GM12878 (cell line): ENCODE data around the gene FBXO42. TPM values are rescaled to one million over a fixed set of nuclear protein-coding genes. Genes with fewer than 3 reads are reported as not detected.
A peak's percentile ranks its signal among the peaks of the same experiment; 100 is the strongest.

ENCODE experiments used
- ATAC-seq: fragments of 200-7000 bp; cut with Tn5 transposase; 3 replicates; pipeline ENCODE4 v1.9.1; 2020; ENCODE audit warnings: mild to moderate bottlenecking, moderate library complexity
- BruUV-seq: library from RNA; stranded (reverse); fragments of 400-500 nt; replicated peaks from 2 replicates; lab custom pipeline; 2021; lab: Mats Ljungman, UMichigan
- CTCF ChIA-PET: fragments of 300-600 bp; sonication (Branson Sonifier 250); formaldehyde crosslinking; extraction: SDS; loops from one replicate; lab custom pipeline; 2021; ENCODE audit warnings: inconsistent platforms; lab: Yijun Ruan, JAX
- POLR2A ChIA-PET: fragments of 350-600 bp; formaldehyde crosslinking; extraction: SDS; loops from one replicate; lab custom pipeline; 2021; ENCODE audit warnings: inconsistent platforms; lab: Charles Lee
- RAD21 ChIA-PET: fragments of 300-600 bp; sonication (Branson Sonifier 250); formaldehyde crosslinking; loops from one replicate; lab custom pipeline; 2023; ENCODE audit warnings: antibody characterized with exemption; ENCODE audit not compliant: unreplicated experiment; lab: Charles Lee
- SMC1A ChIA-PET: fragments of 300-600 bp; sonication (Branson Sonifier 250); formaldehyde crosslinking; loops from one replicate; lab custom pipeline; 2023; ENCODE audit not compliant: unreplicated experiment, uncharacterized antibody; lab: Charles Lee
- DNase-seq: peaks from one replicate; pipeline ENCODE4 v3.0.0-alpha.2; 2011; ENCODE audit warnings: low read depth, low spot score
- FAIRE-seq: peaks from 3 replicates; lab custom pipeline; 2011; peaks lifted over from hg19 to GRCh38; lab: Jason Lieb, UNC
- H2AFZ ChIP-seq: 2 replicates; pipeline ENCODE4 v1.6.0; 2011; ENCODE audit warnings: low read depth, low read length, control low read depth; ENCODE audit not compliant: control insufficient read depth
- H3K27ac ChIP-seq: 2 replicates; pipeline ENCODE4 v1.5.1; 2011; ENCODE audit warnings: control low read depth; ENCODE audit not compliant: control insufficient read depth, insufficient read depth
- H3K27me3 ChIP-seq, 2 experiments: replicated peaks in 1 of 2; 2 replicates each; pipeline versions ENCODE4 v1.6.0 to v1.6.1; 2011; ENCODE audit warnings: low read length in 1 of 2; ENCODE audit not compliant: control insufficient read depth in 2 of 2, insufficient read depth in 2 of 2
- H3K36me3 ChIP-seq, 2 experiments: 2 replicates each; pipeline ENCODE4 v1.5.1; 2011; ENCODE audit warnings: low read length in 1 of 2; ENCODE audit not compliant: control insufficient read depth in 2 of 2, insufficient read depth in 2 of 2
- H3K4me1 ChIP-seq: 2 replicates; pipeline ENCODE4 v1.6.1; 2011; ENCODE audit warnings: mild to moderate bottlenecking, low read length, moderate library complexity, mixed read lengths; ENCODE audit not compliant: control insufficient read depth, insufficient read depth
- H3K4me2 ChIP-seq: 2 replicates; pipeline ENCODE4 v1.6.0; 2011; ENCODE audit warnings: control low read depth; ENCODE audit not compliant: control insufficient read depth, insufficient read depth
- H3K4me3 ChIP-seq: fragments of 200-600 bp; sonication (generic); 2 replicates; pipeline ENCODE4 v1.5.1; 2016
- H3K79me2 ChIP-seq: 2 replicates; pipeline ENCODE4 v1.6.0; 2011; ENCODE audit warnings: low read length; ENCODE audit not compliant: control insufficient read depth, insufficient read depth
- H3K9ac ChIP-seq: 2 replicates; pipeline ENCODE4 v1.8.0; 2011; ENCODE audit warnings: low read length, control low read depth, mixed read lengths; ENCODE audit not compliant: control insufficient read depth, insufficient read depth
- H3K9me3 ChIP-seq: replicated peaks from 3 replicates; pipeline ENCODE4 v1.5.1; 2011; ENCODE audit warnings: mild to moderate bottlenecking, low read length; ENCODE audit not compliant: control insufficient read depth, insufficient read depth
- H4K20me1 ChIP-seq: 2 replicates; pipeline ENCODE4 v1.6.0; 2011; ENCODE audit not compliant: control insufficient read depth, insufficient read depth
- BMI1 ChIP-seq: fragments of 450-650 bp; IDR thresholded peaks from 2 replicates; pipeline ENCODE4 v1.6.1; 2016; ENCODE audit warnings: mild to moderate bottlenecking, moderate library complexity, borderline replicate concordance
- SIX5 ChIP-seq: IDR thresholded peaks from 2 replicates; pipeline ENCODE4 v1.6.1; 2011; ENCODE audit warnings: mild to moderate bottlenecking, low read depth, low read length, moderate library complexity; ENCODE audit not compliant: severe bottlenecking
- SP1 ChIP-seq: IDR thresholded peaks from one replicate; pipeline ENCODE4 v1.6.1; 2011; ENCODE audit warnings: low read depth, low read length
- TBL1XR1 ChIP-seq: IDR thresholded peaks from 2 replicates; pipeline ENCODE4 v1.6.1; 2012; ENCODE audit warnings: low read depth, low read length, improper control_type of control experiment
- YY1 ChIP-seq: IDR thresholded peaks from 2 replicates; pipeline ENCODE4 v1.6.1; 2011; ENCODE audit warnings: low read depth, mild to moderate bottlenecking, low read length
- WGBS: methylation state at CpG from one replicate; pipeline ENCODE4 v1.1.6; 2016; ENCODE audit warnings: low lambda C conversion rate; ENCODE audit not compliant: insufficient replicate concordance, insufficient coverage; ENCODE audit errors: missing lambda C conversion rate; 5-methylcytosine and 5-hydroxymethylcytosine counted together
- in situ Hi-C: fragments of 300-500 bp; cut with MboI; formaldehyde crosslinking; loops from 9 replicates; pipeline ENCODE4 v1.14.3; 2018; ENCODE audit warnings: mixed read lengths
- intact Hi-C: fragments of 100-400 bp; cut with micrococcal nuclease; formaldehyde crosslinking; loops from one replicate; pipeline ENCODE4 v1.14.2; 2022; ENCODE audit not compliant: unreplicated experiment
- polyA plus RNA-seq, 11 experiments: library from polyadenylated mRNA; depleted of rRNA in 4 of 11; unstranded in 6 of 11; stranded (reverse) in 5 of 11; fragments of >200 nt; fragmentation: Nextera tagmentation in 4 of 11; fragmentation: Illumina TruSeq in 1 of 11; extraction: Ambion mirVana in 4 of 11; extraction: Trizol in 1 of 11; gene quantifications; 1 replicate in 1 of 11; 2 replicates in 10 of 11; pipeline versions ENCODE4 v1.2.1 to v1.2.3, GENCODE V29; 2011 to 2016; ENCODE audit warnings: inconsistent platforms in 2 of 11, missing spikeins in 2 of 11, low read depth in 1 of 11
- total RNA-seq, 4 experiments: library from RNA; depleted of rRNA in 3 of 4; stranded (reverse); fragments of >200 nt in 3 of 4; fragmentation: Illumina TruSeq in 1 of 4; extraction: Trizol in 1 of 4; gene quantifications; 2 replicates each; pipeline versions ENCODE4 v1.2.1 to v1.2.3, GENCODE V29; 2013 to 2021
- TF ChIP-seq, protein P1 (sequence below): IDR thresholded peaks from 2 replicates; pipeline ENCODE4 v1.6.1; 2012; ENCODE audit warnings: low read depth, low read length, improper control_type of control experiment

FBXO42 gene
- total and polyA plus RNA-seq, 10 of the 15 experiments (the other 5 are each of a cell fraction or from before 2014, with no cell fraction given), result 6.1 to 23.8 (median 15.2) TPM

DNA sequence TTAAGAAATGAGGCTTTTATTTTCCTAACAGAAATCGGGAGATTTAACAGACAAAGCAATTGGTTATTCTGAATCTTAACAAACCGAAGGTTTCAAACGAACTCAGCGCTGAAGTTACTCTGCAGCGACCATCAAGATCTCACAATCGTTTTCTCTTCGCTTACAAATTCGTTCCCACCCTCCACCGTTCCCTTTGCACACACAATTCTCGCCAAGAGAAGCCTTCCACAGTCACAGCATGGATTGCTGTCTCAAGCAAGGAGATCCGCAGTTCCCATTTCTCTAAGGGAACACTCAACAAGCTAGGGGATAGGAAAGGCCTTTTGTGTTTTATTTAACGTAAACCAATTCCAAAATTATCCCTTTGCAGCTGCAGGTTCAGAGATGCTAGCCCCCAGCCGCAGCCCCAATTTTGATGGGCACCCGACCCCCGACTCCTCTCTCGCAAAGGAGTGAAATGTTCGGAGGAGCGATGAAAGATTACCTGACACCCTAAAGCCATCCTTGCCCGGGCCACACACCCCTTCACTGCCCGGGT, 755 bp downstream of the FBXO42 start:
- DNase-seq, result no peak
- intact Hi-C loops, result no loop called here
- Histone ChIP-seq H4K20me1 (no peaks in the 10 kb centered on the region; the same call in 1 of the 2 replicates), H3K4me2 (peak overlapping the region; percentile 64), H3K36me3 (no peaks in the 10 kb centered on the region), H3K27me3 (no peaks in the 10 kb centered on the region), H3K9ac (peak overlapping the region; percentile 87), H3K9me3 (no peaks in the 10 kb centered on the region), H3K27ac (peak overlapping the region; percentile 84), H3K4me3 (peak overlapping the region; percentile 93), H3K4me1 (0 out of 2 replicates have a peak, but pooled peaks cover 4% of the 10 kb centered on the region), H2AFZ (peak overlapping the region; percentile 96), H3K79me2 (peaks cover 54% of the 10 kb centered on the region)
- no peak for FAIRE-seq
- no TSS peak for BruUV-seq
- under 1% methylated on average over 20 of the region's 20 CpGs for WGBS
- SMC1A ChIA-PET, result interaction anchor here (0.8 to 5.6 kb wide), 6 partner anchors 8 to 89 kb away, joined by 3 to 43 read pairs (median 4); partner anchors contain the start of genes NECAP2 and SZRD1
- RAD21 ChIA-PET, result interaction anchor here (3.9 kb wide), 1 partner anchor 13 kb away, joined by 31 read pairs; no protein-coding TSS in a partner anchor
- no peak for TF ChIP-seq SIX5
- TF ChIP-seq SP1, result no peak
- no peak for TF ChIP-seq BMI1
- TF ChIP-seq YY1, result no peak
- TF ChIP-seq, protein P1, sequence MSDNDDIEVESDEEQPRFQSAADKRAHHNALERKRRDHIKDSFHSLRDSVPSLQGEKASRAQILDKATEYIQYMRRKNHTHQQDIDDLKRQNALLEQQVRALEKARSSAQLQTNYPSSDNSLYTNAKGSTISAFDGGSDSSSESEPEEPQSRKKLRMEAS, result no peak
- TF ChIP-seq TBL1XR1, result no peak
- POLR2A ChIA-PET, result interaction anchor here (0.7 to 4.1 kb wide), 6 partner anchors 12 to 57 kb away, joined by 3 to 21 read pairs (median 4); partner anchors contain the start of gene SZRD1
- CTCF ChIA-PET, result interaction anchor here (0.7 to 5.0 kb wide), 9 partner anchors 13 to 272 kb away, joined by 3 to 85 read pairs (median 4); no protein-coding TSS in a partner anchor
- in situ Hi-C loops, result no loop called here
- no peak for ATAC-seq
